GM21529 (cell line): ENCODE measurements around the gene MAPKAP1.
A peak's percentile ranks its signal among the peaks of the same experiment; 100 is the strongest.

Experiments used
- ATAC-seq: cut with Tn5 transposase; IDR thresholded peaks from one replicate; pipeline ENCODE4 v1.9.1; 2021; ENCODE audit not compliant: unreplicated experiment

Gene MAPKAP1

DNA sequence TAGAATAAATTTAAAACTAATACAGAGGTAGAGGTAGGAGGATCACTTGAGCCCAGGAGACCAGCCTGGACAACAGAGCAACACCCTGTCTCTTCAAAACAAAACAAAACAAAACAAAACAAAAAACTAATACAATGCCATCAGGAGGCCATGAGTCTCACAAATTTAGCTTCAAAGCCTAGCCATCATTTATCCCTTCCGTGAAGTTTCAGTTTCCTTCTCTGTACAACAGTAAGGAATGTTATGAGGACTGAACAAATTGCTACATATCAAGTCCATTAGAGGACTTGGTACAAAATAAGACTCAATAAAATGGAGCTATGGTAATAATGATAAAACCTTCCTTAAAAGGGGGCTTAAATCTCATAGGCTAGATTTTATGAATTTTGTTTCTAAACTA lies 60.8 kb downstream of the MAPKAP1 start:
- no peak for ATAC-seq

DNA sequence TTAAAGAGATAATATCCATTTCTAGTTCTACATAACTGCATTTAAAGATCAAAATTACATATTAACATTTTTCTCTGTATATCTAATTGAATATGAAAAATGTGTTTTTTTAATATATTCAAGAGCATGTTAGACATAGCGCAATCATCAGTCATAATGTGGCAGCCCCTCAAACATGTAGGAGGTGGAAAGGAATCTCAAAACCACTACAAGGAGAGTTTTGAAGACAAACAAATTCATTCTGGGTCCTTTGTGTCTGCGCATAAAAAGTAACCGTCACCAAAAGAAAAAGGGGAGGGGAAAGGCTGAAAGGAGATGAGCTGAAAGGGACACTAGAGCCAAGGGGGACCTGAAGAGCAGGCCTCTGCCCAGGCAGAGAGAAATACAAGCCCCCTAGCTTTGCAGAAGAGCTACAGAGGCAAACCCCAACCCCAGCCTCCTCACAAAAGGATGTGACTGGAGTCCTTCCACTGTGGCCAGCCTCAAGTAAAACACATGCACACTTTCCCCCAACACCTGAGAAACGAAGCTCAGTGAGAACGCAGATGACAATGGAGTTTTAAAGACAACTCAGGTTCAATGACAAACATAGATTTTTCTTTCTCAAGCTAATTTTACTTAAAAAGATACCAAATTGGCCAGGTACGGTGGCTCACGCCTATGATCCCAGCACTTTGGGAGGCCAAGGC lies 62.0 kb downstream of the MAPKAP1 start:
- ATAC-seq: no peak

DNA sequence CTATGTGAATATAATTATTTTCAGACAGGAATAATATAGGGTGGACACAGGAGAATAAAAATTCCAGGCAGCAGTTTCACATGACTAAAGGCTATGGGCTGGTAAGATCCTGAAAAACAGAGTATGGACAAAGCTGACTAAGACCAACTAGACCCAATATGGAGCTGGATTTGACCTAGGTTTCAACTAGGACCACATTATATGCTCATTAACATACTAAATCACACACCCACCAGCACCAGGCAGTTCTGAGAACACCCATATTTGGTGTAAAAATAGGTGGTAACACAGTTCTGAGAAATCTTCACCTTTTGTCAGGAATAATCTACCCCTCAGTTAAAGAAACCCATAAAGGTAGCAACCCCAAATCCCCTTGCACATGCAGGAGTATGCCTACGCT lies 64.7 kb downstream of the MAPKAP1 start:
- ATAC-seq: no peak

DNA sequence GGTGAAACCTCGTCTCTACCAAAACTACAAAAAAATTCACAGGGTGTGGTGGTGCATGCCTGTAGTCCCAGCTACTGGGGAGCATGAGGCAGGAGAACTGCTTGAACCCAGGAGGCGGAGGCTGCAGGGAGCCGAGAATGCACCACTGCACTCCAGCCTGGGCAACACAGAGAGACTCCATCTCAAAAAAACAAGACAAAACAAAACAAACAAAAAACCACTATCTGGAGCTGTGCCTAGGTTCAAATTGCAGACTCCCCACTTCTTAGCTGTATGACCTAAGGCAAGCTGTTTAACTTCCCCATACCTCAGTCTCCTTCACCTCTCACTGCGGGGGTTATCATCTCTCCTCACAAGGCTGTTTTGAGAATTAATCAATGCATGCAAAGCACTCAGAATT lies 68.0 kb downstream of the MAPKAP1 start:
- no peak for ATAC-seq

DNA sequence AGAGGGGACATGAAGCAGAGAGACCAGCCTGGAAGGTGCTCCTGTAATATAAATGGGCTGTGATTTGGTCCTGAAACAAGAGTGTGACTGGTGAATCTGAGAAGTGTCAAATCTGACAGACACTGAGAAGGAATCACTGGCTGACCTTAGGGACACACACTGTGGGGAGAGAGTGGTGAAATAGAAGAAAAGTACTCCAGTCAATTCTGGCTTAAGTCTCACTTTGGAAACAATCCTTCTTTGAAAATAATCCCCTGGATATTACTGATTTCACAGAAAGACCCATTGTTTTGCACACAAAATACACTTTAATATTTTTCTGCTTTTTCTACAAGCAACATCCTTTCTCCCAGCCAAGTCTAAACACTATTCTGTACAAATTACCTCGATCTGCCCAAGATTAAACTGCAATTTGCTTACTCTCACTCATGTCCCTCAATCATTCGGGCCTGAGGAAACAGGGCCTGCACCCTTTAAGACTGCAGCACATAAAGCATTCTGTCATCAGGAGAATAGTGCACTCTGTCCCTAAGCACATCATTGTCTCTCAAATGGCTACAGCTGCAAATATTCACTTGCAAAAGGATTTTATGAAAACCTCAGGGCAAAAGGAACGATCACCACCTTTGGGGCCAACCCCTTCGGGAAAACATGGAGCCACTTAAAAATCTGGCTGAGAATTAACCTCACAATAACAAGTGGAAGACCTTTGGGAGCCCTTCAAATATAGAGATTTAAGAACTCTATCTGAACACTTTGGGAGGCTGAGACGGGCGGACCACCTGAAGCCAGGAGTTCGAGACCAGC lies 68.6 kb downstream of the MAPKAP1 start:
- no peak for ATAC-seq

DNA sequence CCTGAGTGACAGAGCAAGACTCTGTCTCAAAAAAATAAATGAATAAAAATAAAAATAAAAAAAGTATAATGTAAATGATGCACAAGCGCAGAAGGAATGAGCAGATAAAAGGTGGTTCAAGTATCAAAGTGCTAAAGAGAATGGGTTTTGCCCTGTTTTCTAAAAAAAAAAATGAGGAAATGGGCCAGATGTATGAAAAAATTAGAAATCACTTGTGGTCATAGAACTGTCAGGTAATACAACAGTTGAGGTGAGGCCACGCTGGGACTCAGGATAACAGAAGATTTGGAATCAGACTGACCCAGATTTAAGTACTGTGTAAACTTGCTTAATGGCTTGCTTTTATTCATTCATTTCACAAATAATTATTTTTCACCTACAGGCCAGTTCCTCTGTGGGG lies 69.8 kb downstream of the MAPKAP1 start:
- no peak for ATAC-seq

DNA sequence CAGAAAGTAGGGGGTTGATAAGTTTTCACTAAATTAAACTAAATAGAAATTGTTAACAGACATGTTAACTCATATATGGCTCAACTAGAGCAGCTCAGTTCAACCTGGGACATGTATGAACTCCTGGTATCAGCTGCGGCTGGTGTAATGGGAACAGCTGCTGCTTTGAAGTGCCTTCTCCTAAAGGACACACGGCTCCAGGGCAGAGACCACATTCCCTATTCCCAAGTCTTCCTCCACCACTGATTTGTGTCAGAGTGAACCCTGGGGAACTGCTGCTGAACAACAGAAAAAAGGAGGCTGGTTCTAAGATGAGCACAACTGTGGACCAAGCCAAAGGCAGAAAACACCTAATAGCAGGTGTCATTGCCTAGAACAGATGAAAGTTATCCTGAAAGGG lies 71.1 kb downstream of the MAPKAP1 start:
- no peak for ATAC-seq

DNA sequence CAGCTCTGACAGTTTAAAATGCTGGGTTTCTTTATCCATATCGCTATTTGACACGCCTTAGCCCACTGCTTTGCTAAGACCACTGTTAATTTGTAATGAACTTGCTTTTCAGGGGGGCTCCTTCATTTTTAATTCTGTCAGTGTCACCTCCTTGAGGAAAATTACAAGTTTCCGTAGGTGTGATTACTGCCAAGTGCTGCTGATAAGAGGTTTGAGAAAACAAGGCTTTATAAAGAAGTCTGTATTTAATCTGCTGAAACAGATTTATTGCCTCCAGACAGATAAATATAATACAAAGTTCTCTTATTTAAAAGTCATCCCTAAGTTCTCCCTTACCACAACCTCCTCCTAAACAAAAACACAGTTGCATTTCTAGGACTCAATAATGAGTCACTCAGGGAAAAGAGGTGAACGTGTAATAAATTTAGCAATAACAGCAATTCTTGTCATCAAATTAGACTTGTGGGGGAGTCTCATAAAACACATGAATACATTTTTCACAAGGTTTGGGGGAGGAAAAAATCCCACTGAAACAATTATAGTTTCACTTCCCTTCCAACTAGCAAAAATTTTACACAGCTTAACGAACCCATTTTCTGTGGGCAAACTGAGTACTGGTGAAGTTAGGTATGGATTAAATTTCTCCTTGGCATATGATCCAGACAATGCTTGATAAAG lies 72.8 kb downstream of the MAPKAP1 start:
- no peak for ATAC-seq

DNA sequence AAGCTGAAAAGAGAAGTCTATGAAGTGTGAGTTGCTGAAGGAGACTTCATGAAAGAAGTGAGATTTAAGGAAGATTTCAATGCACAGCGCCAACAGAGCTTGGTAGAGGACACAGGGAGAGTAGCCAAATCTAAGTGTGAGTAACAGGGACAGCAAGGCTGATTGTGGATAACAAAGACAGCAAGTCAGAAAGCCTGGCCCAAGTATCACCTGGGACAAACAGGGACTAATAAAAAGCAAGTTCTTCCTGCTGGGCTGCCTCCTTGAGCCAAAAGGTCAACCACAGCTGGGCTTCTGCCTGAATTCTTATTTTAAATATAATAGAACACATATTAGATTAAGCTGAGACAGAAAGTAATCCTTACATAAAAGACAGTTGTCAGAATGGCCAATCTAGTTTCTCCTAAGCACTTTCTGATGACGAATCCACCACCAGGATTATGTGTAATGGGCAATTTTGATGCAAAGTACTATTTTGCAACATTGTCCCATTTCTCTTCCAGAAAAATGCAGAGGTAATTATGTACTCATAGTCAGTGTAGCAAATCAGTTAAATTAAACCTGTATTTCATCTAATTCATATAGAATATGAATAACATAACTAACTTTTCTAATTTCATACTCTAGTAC lies 73.8 kb downstream of the MAPKAP1 start:
- ATAC-seq: no peak

DNA sequence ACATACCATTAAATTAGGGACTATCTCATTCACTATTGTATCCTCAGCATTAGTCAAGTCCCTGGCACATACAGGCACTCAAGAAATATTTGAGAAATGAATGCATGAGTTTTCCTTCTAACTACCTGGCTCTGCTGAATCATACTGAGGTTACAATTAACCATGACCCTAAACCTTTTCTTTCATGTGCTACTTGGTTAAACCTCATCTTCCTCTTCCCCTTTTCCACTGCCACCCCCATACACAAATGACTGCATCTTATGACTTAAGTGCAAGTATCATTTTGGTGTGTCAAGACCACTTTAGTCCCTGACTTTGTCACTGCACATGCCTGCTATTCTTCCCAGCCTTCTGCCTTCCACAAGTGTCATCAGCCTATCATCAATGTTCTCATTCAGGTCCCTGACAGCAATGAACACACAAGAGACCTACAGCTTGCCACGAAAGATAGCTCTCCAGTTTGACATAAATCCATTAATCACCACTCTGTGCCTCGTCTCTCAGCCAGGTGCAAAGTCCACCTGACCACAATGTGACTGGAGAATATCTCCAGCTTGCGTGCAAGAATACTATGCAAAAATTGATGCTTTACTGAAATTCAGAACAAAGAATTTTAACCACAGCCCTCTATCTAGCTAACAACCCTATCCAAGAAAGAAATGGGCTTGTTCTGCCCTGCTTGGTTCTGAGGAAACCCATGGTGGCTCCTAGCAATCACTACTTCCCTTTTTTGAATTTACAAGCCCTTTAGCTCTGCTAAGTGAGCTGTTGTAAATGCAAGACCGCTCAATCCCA lies 74.5 kb downstream of the MAPKAP1 start:
- ATAC-seq: peak; percentile 62

DNA sequence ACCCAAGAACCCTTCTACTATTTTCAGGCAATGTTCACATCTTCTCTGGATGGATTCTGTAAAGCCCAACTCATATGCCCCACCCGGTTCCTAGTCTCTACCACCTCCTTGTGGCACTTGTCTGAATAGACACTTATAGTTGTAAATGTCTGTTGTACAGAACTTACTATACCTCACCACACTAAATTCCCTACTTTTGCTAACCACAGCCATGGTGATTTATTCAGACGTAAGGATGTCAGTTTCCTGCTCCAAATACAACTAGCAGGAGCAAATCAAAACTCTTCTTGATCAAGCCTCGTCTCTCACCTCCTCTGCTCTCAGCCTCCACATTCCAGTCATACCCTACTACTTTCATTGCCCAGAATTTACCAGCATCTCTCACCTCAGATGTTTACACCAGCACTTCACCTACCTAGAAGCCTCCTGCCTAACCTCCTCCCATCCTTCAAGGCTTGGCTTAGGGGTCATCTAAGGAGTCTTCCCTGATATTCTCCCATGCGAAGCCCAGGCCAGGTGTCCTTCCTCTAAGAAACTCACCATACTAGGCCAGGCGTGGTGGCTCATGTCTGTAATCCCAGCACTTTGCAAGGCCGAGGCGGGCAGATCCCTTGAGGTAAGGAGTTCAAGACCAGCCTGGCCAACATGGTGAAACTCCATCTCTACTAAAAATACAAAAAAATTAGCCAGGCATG lies 75.5 kb downstream of the MAPKAP1 start:
- ATAC-seq: no peak

DNA sequence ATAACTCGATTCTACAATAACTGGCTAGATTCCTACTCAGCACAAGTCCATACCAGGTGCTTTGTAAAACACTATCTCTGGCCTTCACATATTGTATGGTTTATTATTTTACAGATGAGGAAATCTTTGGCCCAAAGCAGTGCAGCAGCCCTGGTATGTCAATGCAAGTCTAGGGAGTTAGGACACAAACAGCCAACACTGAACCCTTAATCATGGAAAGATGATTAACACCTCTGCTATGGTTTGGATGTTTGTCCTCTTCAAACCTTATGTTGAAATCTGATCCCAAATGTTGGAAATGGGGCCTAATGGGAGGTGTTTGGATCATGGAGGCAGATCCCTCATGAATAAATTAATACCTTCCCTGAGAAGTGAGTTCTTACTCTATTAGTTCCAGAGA lies 76.6 kb downstream of the MAPKAP1 start:
- ATAC-seq: no peak

DNA sequence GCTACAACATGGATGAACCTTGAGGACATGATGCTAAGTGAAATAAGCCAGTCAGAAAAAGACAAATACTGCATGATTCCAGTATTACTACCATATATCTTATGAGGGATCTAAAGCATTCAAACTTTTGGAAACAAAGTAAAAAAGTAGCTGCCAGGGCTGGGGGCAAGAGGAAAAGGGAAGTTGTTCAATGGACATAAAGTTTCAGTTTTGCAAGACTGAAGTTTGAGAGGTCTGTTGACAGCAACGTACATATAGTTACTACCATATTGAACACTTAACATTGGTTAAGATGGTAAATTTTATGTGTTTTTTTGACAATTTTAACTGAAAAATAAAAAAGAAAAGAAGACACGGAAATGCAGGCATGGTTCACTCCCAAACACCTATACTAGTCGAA lies 77.6 kb downstream of the MAPKAP1 start:
- ATAC-seq: no peak

DNA sequence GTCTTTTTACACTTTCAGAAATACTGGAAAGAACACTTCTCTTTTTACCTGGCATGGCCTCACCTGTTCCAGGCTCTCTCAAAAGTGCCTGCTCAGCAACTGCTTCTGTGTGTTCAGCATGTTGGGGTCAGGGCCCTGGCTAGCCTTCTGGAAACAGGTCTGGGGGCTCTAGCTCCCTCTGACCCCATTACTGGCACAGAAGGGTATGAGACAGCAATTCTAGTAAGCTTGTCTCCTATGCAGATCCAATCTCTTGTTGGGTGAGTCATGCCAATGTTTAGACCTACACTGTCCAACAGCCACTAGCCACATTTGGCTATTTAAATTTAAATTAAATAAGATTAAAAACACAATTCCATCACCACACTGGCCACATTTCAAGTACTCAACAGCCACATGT lies 80.8 kb downstream of the MAPKAP1 start:
- no peak for ATAC-seq

DNA sequence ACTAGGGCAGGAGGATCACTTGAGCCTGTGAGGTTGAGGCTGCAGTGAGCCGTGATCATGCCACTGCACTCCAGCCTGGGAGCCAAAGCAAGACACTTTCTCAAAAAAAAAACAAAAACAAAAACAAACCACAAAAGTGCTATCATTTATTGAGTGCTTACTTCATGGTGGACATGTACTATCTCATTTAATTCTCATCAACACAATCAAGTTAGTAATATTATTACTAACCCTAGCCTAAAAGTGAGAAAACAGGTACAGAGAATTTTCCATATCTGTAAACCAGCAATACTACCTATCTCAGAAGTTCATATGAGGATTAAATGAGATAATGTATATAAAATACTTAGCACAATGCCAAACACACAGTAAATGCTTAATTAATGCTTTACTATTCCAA lies 85.8 kb downstream of the MAPKAP1 start:
- no peak for ATAC-seq

DNA sequence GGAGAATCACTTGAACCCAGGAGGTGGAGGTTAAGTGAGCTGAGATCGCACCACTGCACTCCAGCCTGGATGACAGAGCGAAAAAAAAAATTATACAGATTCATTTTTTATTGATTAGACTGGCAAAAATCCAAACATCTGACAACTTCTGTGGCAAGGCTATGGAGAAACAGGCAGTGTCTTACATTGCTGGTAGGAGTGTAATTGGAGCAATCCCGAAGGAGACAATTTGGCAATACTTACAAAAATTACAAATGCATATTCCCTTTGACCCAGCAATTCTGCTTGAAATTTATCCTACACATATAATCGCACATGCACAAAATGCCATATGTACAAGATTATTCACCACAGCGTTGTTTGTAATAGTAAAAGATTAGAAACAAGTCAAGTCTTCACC lies 86.8 kb downstream of the MAPKAP1 start:
- no peak for ATAC-seq

DNA sequence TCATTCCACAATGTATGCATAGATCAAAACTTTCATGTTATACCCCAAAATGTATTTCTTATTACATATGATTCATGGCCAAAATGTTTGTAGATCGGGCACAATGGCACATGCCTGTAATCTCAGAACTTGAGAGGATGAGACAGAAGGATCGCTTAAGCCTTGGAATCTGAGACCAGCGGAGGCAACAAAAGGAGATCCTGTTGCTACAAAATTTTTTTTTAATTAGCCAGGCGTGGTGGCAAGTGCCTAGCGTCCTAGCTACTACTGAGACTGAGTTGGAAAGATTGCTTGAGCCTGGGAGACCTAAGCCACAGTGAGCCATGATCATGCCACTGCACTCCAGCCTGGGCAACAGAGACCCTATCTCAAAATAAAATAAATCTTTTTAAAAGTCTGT lies 89.9 kb downstream of the MAPKAP1 start:
- no peak for ATAC-seq

DNA sequence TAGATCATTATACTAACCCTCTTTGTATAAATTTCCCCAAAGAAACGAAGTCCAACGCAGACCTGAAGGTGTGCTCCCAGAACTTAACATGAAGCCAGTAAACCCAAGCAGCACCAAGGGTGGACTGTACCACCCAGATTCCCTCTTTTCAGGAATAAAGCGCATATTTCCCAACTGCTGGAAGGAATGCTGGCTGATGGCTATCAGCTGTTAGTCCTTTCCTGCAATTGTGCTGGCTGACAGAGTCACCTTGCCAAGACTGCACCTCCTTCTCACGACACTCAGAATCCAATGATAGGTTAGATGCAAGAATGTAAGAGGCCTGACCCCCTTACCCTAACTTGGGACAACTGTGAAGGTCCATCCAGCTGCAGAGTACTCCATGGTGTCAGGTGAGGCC lies 93.9 kb downstream of the MAPKAP1 start:
- ATAC-seq: no peak

DNA sequence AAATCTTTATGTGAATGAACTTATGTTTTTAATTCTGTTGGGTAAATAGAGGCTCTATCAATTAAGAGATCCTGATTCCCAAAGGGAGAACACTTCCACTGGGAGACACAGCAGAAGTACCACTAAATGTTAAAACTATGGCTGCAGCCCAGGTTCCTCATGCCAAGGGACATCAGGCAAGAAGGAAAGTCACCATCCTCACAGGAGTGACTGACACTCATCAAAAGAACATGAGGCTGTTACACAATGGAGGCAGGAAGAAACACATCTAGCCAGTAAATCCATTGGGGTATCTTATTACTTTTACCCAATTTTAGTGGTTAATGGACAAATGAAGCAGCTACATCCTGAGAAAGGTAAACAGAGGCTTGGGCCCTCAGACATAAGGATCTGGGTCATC lies 94.4 kb downstream of the MAPKAP1 start:
- ATAC-seq: no peak

DNA sequence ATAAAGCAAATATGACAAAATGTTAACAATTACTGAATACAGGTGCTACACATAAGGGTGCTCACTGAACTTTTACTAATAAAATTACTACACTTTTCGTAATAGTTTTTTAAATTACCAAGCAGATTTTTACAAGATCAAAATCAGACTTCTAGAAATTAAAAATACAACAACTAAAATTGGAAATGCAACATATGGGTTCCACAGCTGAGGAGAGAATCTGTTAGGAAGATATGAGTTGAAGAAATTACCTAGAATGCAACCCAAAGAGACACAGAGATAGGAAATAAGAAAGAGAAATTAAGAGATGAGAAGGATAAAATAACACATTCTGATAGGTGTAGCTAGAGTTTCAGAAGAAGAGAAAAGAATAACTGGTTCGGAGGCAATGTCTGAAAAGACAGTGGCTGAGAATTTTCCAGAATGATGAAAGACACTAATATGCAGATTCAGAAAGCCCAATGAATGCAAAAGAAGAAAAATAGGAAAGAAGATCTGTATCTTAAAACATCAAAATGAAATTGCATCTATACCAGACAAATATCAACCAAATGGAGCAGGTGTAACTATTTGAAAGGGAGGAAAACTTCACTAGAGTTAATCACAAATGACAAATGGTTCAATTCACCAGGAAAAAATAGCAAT lies 95.8 kb downstream of the MAPKAP1 start:
- ATAC-seq: no peak
